OCI-LY7 (cell line): Measurements from ENCODE around the gene TNFAIP8L2.

Experiments
- EZH2phosphoT487 ChIP-seq: fragments of 200-600 bp; sonication (generic); IDR thresholded peaks from 2 replicates; pipeline ENCODE4 v1.6.1; 2018; ENCODE audit warnings: low read depth, borderline replicate concordance, mild to moderate bottlenecking, mixed run types, antibody characterized with exemption, low read length, moderate library complexity, mixed read lengths
- TF ChIP-seq, protein P1 (sequence below): fragments of 200-600 bp; sonication (generic); conservative IDR thresholded peaks from 2 replicates; pipeline ENCODE4 v1.5.1; 2014; ENCODE audit warnings: mild to moderate bottlenecking, antibody characterized with exemption, low read length, moderate library complexity, mixed read lengths

DNA sequence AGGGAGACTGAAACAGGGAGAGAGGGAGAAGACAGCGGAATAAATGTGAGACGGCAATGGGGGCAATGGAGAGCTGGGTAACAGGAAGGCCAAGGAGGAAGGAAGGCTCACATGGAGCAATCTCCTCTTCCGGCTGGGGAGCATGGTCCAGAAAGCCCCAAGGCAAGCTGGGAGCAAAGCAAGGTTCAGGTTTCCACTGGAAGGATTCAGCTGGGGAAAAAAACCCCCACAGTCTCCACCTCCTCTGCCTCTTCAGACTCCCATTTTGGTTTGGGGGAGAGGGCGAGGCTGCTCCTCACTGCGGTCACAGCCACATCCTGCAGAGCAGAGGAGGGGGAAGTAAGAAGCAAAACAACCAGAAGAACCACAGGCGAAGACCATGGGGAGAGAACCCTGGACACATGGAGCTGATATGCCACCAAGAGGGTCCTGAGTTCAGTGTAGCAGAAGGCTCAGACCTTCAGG lies 650 bp downstream of the TNFAIP8L2 start:
- TF ChIP-seq, protein P1, sequence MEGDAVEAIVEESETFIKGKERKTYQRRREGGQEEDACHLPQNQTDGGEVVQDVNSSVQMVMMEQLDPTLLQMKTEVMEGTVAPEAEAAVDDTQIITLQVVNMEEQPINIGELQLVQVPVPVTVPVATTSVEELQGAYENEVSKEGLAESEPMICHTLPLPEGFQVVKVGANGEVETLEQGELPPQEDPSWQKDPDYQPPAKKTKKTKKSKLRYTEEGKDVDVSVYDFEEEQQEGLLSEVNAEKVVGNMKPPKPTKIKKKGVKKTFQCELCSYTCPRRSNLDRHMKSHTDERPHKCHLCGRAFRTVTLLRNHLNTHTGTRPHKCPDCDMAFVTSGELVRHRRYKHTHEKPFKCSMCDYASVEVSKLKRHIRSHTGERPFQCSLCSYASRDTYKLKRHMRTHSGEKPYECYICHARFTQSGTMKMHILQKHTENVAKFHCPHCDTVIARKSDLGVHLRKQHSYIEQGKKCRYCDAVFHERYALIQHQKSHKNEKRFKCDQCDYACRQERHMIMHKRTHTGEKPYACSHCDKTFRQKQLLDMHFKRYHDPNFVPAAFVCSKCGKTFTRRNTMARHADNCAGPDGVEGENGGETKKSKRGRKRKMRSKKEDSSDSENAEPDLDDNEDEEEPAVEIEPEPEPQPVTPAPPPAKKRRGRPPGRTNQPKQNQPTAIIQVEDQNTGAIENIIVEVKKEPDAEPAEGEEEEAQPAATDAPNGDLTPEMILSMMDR: no peak
- no peak for TF ChIP-seq EZH2phosphoT487
